Neural cell (in vitro differentiated cells): ENCODE measurements around the gene SPTB. TPM values are rescaled to one million over a fixed set of nuclear protein-coding genes. Genes with fewer than 3 reads are reported as not detected.

ENCODE experiments used
- H2AFZ ChIP-seq: fragments of 200-600, 300-800 bp; sonication (generic), shearing (Covaris generic); 2 replicates; pipeline ENCODE4 v1.6.0; 2014; ENCODE audit warnings: low read depth, mild to moderate bottlenecking, antibody characterized with exemption, low read length, moderate library complexity
- H3F3A ChIP-seq: fragments of 200-600 bp; shearing (Covaris generic); 2 replicates; pipeline ENCODE4 v1.6.1; 2016; ENCODE audit warnings: mild to moderate bottlenecking, moderate library complexity, mixed read lengths, antibody characterized with exemption, low read length; ENCODE audit not compliant: insufficient read depth, poor library complexity, severe bottlenecking
- H3K27ac ChIP-seq: fragments of 200-600, 300-800 bp; sonication (generic), shearing (Covaris generic); 2 replicates; pipeline ENCODE4 v1.5.1; 2014; ENCODE audit warnings: mild to moderate bottlenecking, low read length, moderate library complexity
- H3K27me3 ChIP-seq: fragments of 300-800, 200-600 bp; sonication (generic), shearing (Covaris generic); 2 replicates; pipeline ENCODE4 v1.6.0; 2014; ENCODE audit warnings: mild to moderate bottlenecking, low read depth, low read length, moderate library complexity; ENCODE audit not compliant: insufficient read depth
- H3K36me3 ChIP-seq: fragments of 300-800, 200-600 bp; sonication (generic), shearing (Covaris generic); 2 replicates; pipeline ENCODE4 v1.5.1; 2014; ENCODE audit warnings: mild to moderate bottlenecking, antibody characterized with exemption, low read length, moderate library complexity; ENCODE audit not compliant: insufficient read depth
- H3K4me2 ChIP-seq: fragments of 300-800, 200-600 bp; sonication (generic), shearing (Covaris generic); 2 replicates; pipeline ENCODE4 v1.6.0; 2014; ENCODE audit warnings: mild to moderate bottlenecking, low read length
- H3K4me3 ChIP-seq: fragments of 300-800, 200-600 bp; sonication (generic), shearing (Covaris generic); 2 replicates; pipeline ENCODE4 v1.5.1; 2014; ENCODE audit warnings: mild to moderate bottlenecking, low read length, moderate library complexity
- H3K79me2 ChIP-seq: fragments of 200-600 bp; shearing (Covaris generic); replicated peaks from 2 replicates; pipeline ENCODE4 v1.6.0; 2014; ENCODE audit warnings: mild to moderate bottlenecking, low read length, moderate library complexity; ENCODE audit not compliant: insufficient read depth
- H3K9ac ChIP-seq: fragments of 300-800, 200-600 bp; sonication (generic), shearing (Covaris generic); 2 replicates; pipeline ENCODE4 v1.6.1; 2016; ENCODE audit warnings: mild to moderate bottlenecking, low read length, mixed read lengths
- H3K9me2 ChIP-seq: fragments of 200-600 bp; shearing (Covaris generic); 2 replicates; pipeline ENCODE4 v1.6.1; 2016; ENCODE audit warnings: mild to moderate bottlenecking, low read length, mixed read lengths; ENCODE audit not compliant: insufficient read depth
- H3K9me3 ChIP-seq: fragments of 200-600, 300-800 bp; sonication (generic), shearing (Covaris generic); 2 replicates; pipeline ENCODE4 v1.6.1; 2016; ENCODE audit warnings: mild to moderate bottlenecking, mixed run types, low read length, moderate library complexity, mixed read lengths
- H4K20me1 ChIP-seq: fragments of 200-600 bp; shearing (Covaris generic); 2 replicates; pipeline ENCODE4 v1.6.1; 2016; ENCODE audit warnings: mild to moderate bottlenecking, mixed run types; ENCODE audit not compliant: insufficient read depth
- CTCF ChIP-seq: fragments of 450-650 bp; IDR thresholded peaks from 2 replicates; pipeline ENCODE4 v1.5.1; 2014; ENCODE audit warnings: antibody characterized with exemption, mild to moderate bottlenecking, moderate library complexity; ENCODE audit not compliant: poor library complexity, severe bottlenecking
- EP300 ChIP-seq: fragments of 450-650 bp; conservative IDR thresholded peaks from 2 replicates; pipeline ENCODE4 v1.6.1; 2014; ENCODE audit warnings: antibody characterized with exemption, mild to moderate bottlenecking, moderate library complexity; ENCODE audit not compliant: poor library complexity, severe bottlenecking
- EZH2 ChIP-seq: fragments of 200-600, 300-800 bp; shearing (Covaris generic), sonication (generic); IDR thresholded peaks from 2 replicates; pipeline ENCODE4 v1.6.1; 2014; ENCODE audit warnings: antibody characterized with exemption, low read length, borderline replicate concordance, mild to moderate bottlenecking; ENCODE audit not compliant: insufficient read depth, poor library complexity, severe bottlenecking
- MXI1 ChIP-seq: fragments of 450-650 bp; conservative IDR thresholded peaks from 2 replicates; pipeline ENCODE4 v1.6.1; 2014; ENCODE audit warnings: antibody characterized with exemption, mild to moderate bottlenecking; ENCODE audit not compliant: poor library complexity, severe bottlenecking
- POLR2AphosphoS5 ChIP-seq: IDR thresholded peaks from 2 replicates; pipeline ENCODE4 v1.6.1; 2012
- RAD21 ChIP-seq: fragments of 450-650 bp; conservative IDR thresholded peaks from 2 replicates; pipeline ENCODE4 v1.6.1; 2014; ENCODE audit warnings: antibody characterized with exemption, mild to moderate bottlenecking, moderate library complexity
- REST ChIP-seq: IDR thresholded peaks from 2 replicates; pipeline ENCODE4 v1.6.1; 2012; ENCODE audit warnings: borderline replicate concordance
- SMC3 ChIP-seq: fragments of 450-650 bp; conservative IDR thresholded peaks from 2 replicates; pipeline ENCODE4 v1.6.1; 2014; ENCODE audit warnings: antibody characterized with exemption, mild to moderate bottlenecking, moderate library complexity; ENCODE audit not compliant: poor library complexity
- TAF1 ChIP-seq: IDR thresholded peaks from 2 replicates; pipeline ENCODE4 v1.6.1; 2012; ENCODE audit warnings: low read depth
- polyA plus RNA-seq: library from polyadenylated mRNA; depleted of rRNA; stranded (reverse); fragments of >200 nt; gene quantifications from 2 replicates; pipeline ENCODE4 v1.2.3, GENCODE V29; 2014

Gene SPTB
- polyA plus RNA-seq, 1 donor from 2014 or later = 1.9 TPM

GRCh38 chr14:64726585-64726890, 153.2 kb downstream of the SPTB start:
- H3F3A ChIP-seq = no peaks in the 10 kb centered on the region
- H3K79me2 ChIP-seq = no peaks in the 10 kb centered on the region
- no peaks in the 10 kb centered on the region for H4K20me1 ChIP-seq
- H3K4me2 ChIP-seq = no peak overlapping the region
- H3K27me3 ChIP-seq = no peaks in the 10 kb centered on the region
- H2AFZ ChIP-seq = no peak overlapping the region
- no peak overlapping the region for H3K9ac ChIP-seq
- H3K9me2 ChIP-seq = no peaks in the 10 kb centered on the region
- no peak overlapping the region for H3K27ac ChIP-seq
- H3K36me3 ChIP-seq = peaks cover under 1% of the 10 kb centered on the region
- H3K4me3 ChIP-seq = no peak overlapping the region
- TF ChIP-seq MXI1 (no peak), POLR2AphosphoS5 (no peak), TAF1 (no peak), RAD21 (no peak), SMC3 (no peak), EZH2 (no peak), CTCF (no peak), REST (no peak), EP300 (no peak)
- no peaks in the 10 kb centered on the region for H3K9me3 ChIP-seq

GRCh38 chr14:64725879-64726584, 153.7 kb downstream of the SPTB start:
- Histone ChIP-seq H2AFZ (no peak overlapping the region), H3K9ac (no peak overlapping the region), H3K79me2 (no peaks in the 10 kb centered on the region), H3F3A (no peaks in the 10 kb centered on the region), H3K9me2 (no peaks in the 10 kb centered on the region), H3K27me3 (no peaks in the 10 kb centered on the region), H3K4me3 (no peak overlapping the region), H3K27ac (no peak overlapping the region), H4K20me1 (no peaks in the 10 kb centered on the region), H3K4me2 (no peak overlapping the region), H3K36me3 (no peaks in the 10 kb centered on the region), H3K9me3 (no peaks in the 10 kb centered on the region)
- TF ChIP-seq EZH2 (no peak), REST (no peak), CTCF (no peak), MXI1 (no peak), EP300 (no peak), SMC3 (no peak), TAF1 (no peak), POLR2AphosphoS5 (no peak)
